B cell (primary cell): ENCODE data around the gene RDH11. TPM values are rescaled to one million over a fixed set of nuclear protein-coding genes. Genes with fewer than 3 reads are reported as not detected.
A peak's percentile ranks its signal among the peaks of the same experiment; 100 is the strongest.

Experiments
- ATAC-seq: fragments of 200-7000 bp; cut with Tn5 transposase; one replicate; pipeline ENCODE4 v1.10.0; 2021; ENCODE audit warnings: low read depth, mild to moderate bottlenecking, moderate number of reproducible peaks, moderate library complexity
- CTCF ChIA-PET: fragments of 350-600 bp; sonication (Branson Sonifier 250); formaldehyde crosslinking; loops from one replicate; lab custom pipeline; 2021; ENCODE audit warnings: antibody characterized with exemption, inconsistent platforms; lab: Charles Lee
- POLR2A ChIA-PET: fragments of 350-600 bp; sonication (Branson Sonifier 250); formaldehyde crosslinking; loops from one replicate; lab custom pipeline; 2021; ENCODE audit warnings: antibody characterized with exemption; lab: Charles Lee
- DNase-seq: peaks from one replicate; pipeline ENCODE4 v3.0.0; 2013
- H2AFZ ChIP-seq: 2 replicates; pipeline ENCODE4 v1.6.1; 2012; ENCODE audit warnings: mild to moderate bottlenecking, low read depth, low read length; ENCODE audit not compliant: insufficient read depth, poor library complexity, severe bottlenecking
- H3K27ac ChIP-seq, 2 donors: 1 replicate in 1 of 2; 2 replicates in 1 of 2; pipeline ENCODE4 v1.5.1; 2012 to 2013; ENCODE audit warnings: low read length in 2 of 2, mild to moderate bottlenecking in 2 of 2, moderate library complexity in 1 of 2
- H3K27me3 ChIP-seq, 4 experiments: fragments of 200-600 bp in 1 of 4; sonication (generic) in 1 of 4; replicated peaks in 1 of 4; 1 replicate in 2 of 4; 2 replicates in 2 of 4; pipeline versions ENCODE4 v1.6.1 to v1.7.0; 2013 to 2016; ENCODE audit warnings: low read length in 3 of 4, mild to moderate bottlenecking in 2 of 4, mixed read lengths in 1 of 4, moderate library complexity in 1 of 4; ENCODE audit not compliant: insufficient read depth in 4 of 4, control insufficient read depth in 3 of 4; ENCODE audit errors: control extremely low read depth in 1 of 4
- H3K36me3 ChIP-seq, 2 experiments: replicated peaks in 1 of 2; 1 replicate in 1 of 2; 2 replicates in 1 of 2; pipeline versions ENCODE4 v1.6.1 to v1.7.1; 2013; ENCODE audit warnings: low read length in 1 of 2; ENCODE audit not compliant: insufficient read depth in 2 of 2, control insufficient read depth in 1 of 2; ENCODE audit errors: control extremely low read depth in 1 of 2, extremely low read depth in 1 of 2
- H3K4me1 ChIP-seq, 2 donors: fragments of 200-600 bp in 1 of 2; sonication (generic) in 1 of 2; 1 replicate in 1 of 2; 2 replicates in 1 of 2; pipeline versions ENCODE4 v1.5.1 to v1.6.1; 2013 to 2017; ENCODE audit warnings: low read length in 2 of 2; ENCODE audit not compliant: control insufficient read depth in 2 of 2, insufficient read depth in 2 of 2
- H3K4me2 ChIP-seq: replicated peaks from 2 replicates; pipeline ENCODE3; 2012; ENCODE audit warnings: mild to moderate bottlenecking, low read depth, low read length; ENCODE audit not compliant: poor library complexity, severe bottlenecking
- H3K4me3 ChIP-seq, 5 experiments: fragments of 200-600 bp in 1 of 5; sonication (generic) in 1 of 5; 1 replicate in 3 of 5; 2 replicates in 2 of 5; pipeline versions ENCODE4 v1.5.1 to v1.7.0; 2011 to 2016; ENCODE audit warnings: low read length in 4 of 5, mild to moderate bottlenecking in 4 of 5, low read depth in 2 of 5, control low read depth in 1 of 5, moderate library complexity in 1 of 5; ENCODE audit not compliant: insufficient read depth in 1 of 5; ENCODE audit errors: control extremely low read depth in 1 of 5, extremely low read depth in 1 of 5
- H3K79me2 ChIP-seq: fragments of 200-600 bp; sonication (generic); one replicate; pipeline ENCODE4 v1.6.0; 2016; ENCODE audit warnings: low read length; ENCODE audit not compliant: control insufficient read depth, insufficient read depth
- H3K9ac ChIP-seq: fragments of 200-600 bp; sonication (generic); 2 replicates; pipeline ENCODE4 v1.6.1; 2017; ENCODE audit warnings: mild to moderate bottlenecking, low read length, moderate library complexity
- H3K9me3 ChIP-seq, 3 donors: one replicate each; pipeline versions ENCODE4 v1.6.1 to v1.7.1; 2013; ENCODE audit warnings: low read length in 2 of 3; ENCODE audit not compliant: control insufficient read depth in 2 of 3, insufficient read depth in 1 of 3; ENCODE audit errors: control extremely low read depth in 1 of 3
- H4K20me1 ChIP-seq: 2 replicates; pipeline ENCODE4 v1.6.0; 2012; ENCODE audit warnings: mild to moderate bottlenecking, low read length; ENCODE audit not compliant: insufficient read depth, control insufficient read depth, poor library complexity, severe bottlenecking
- H3K27ac Mint-ChIP-seq: one replicate; pipeline ENCODE4 v1.8.0; 2021; ENCODE audit warnings: mixed read lengths
- H3K27me3 Mint-ChIP-seq: one replicate; pipeline ENCODE4 v1.8.0; 2021; ENCODE audit warnings: mixed read lengths
- H3K4me1 Mint-ChIP-seq: one replicate; pipeline ENCODE4 v1.8.0; 2021; ENCODE audit warnings: mixed read lengths
- H3K4me3 Mint-ChIP-seq: one replicate; pipeline ENCODE4 v1.8.0; 2021; ENCODE audit warnings: mixed read lengths
- H3K9me3 Mint-ChIP-seq: one replicate; pipeline ENCODE4 v1.8.0; 2022; ENCODE audit warnings: mixed read lengths; ENCODE audit not compliant: insufficient read depth
- CTCF ChIP-seq: fragments of 200-600 bp; IDR thresholded peaks from one replicate; pipeline ENCODE4 v1.8.0; 2022; ENCODE audit warnings: antibody characterized with exemption, mild to moderate bottlenecking
- EZH2 ChIP-seq: IDR thresholded peaks from 2 replicates; pipeline ENCODE4 v1.6.1; 2012; ENCODE audit warnings: borderline replicate concordance, low read depth, mild to moderate bottlenecking, moderate library complexity, low read length; ENCODE audit not compliant: insufficient read depth, poor library complexity, severe bottlenecking
- intact Hi-C: fragments of 100-400 bp; cut with micrococcal nuclease; formaldehyde crosslinking; loops from one replicate; pipeline ENCODE4 v1.10.0; 2022
- polyA plus RNA-seq: library from polyadenylated mRNA; depleted of rRNA; stranded (reverse); fragments of >200 nt; gene quantifications from 2 replicates; pipeline ENCODE4 v1.2.3, GENCODE V29; 2012
- total RNA-seq, 2 donors: library from RNA; stranded (reverse); fragments of 120-200 nt in 1 of 2; gene quantifications; 1 replicate in 1 of 2; 2 replicates in 1 of 2; pipeline versions ENCODE4 v1.2.3 to v1.2.4, GENCODE V29; 2013 to 2022

Gene RDH11
- total and polyA plus RNA-seq, 2 donors (not counting 1 experiment from before 2014, with no cell fraction given) = 32.8 to 35.2 TPM

GRCh38 chr14:67668559-67668958 is 27.0 kb downstream of the RDH11 start:
- Histone ChIP-seq H3K27ac (peak overlapping the region; percentile 24 to 69), H3K79me2 (peaks cover 91% of the 10 kb centered on the region)

More at GRCh38 chr14:67668559-67668958, 27.0 kb downstream of the RDH11 start:
- ChIA-PET CTCF (interaction anchor here (1.0 to 10.6 kb wide), 12 partner anchors 10 to 1309 kb away, joined by 3 to 243 read pairs (median 6); partner anchors contain the start of genes PIGH and RDH11), POLR2A (interaction anchor here (0.7 kb wide), 1 partner anchor 15 kb away, joined by 5 read pairs; no protein-coding TSS in a partner anchor)
- H3K4me3 ChIP-seq = no peak overlapping the region
- no peaks in the 10 kb centered on the region for H3K27me3 ChIP-seq
- TF ChIP-seq EZH2 = no peak
- no peak for TF ChIP-seq CTCF
- no peak overlapping the region for H3K4me2 ChIP-seq
- Mint-ChIP-seq H3K4me3 (no peak overlapping the region), H3K9me3 (no peaks in the 10 kb centered on the region), H3K27ac (peak overlapping the region; percentile 75), H3K27me3 (no peaks in the 10 kb centered on the region), H3K4me1 (peaks cover 60% of the 10 kb centered on the region)
- ATAC-seq (peak; percentile 24), DNase-seq (peak; percentile 51)
- H3K4me1 ChIP-seq = peaks cover 31 to 34% of the 10 kb centered on the region in 2 donors
- H3K9me3 ChIP-seq = no peaks in the 10 kb centered on the region
- peaks cover 0 to 3% of the 10 kb centered on the region in 2 experiments for H3K36me3 ChIP-seq
- no peak overlapping the region for H3K9ac ChIP-seq
- intact Hi-C loops = no loop called here
- H2AFZ ChIP-seq = no peak overlapping the region
- H4K20me1 ChIP-seq = peaks cover 69% of the 10 kb centered on the region
